NT2/D1 (cell line): Measurements from ENCODE around the gene TEAD3.

Experiments
- YY1 ChIP-seq: IDR thresholded peaks from 2 replicates; pipeline ENCODE4 v1.6.1; 2011; ENCODE audit not compliant: insufficient read length, insufficient read depth
- ZNF274 ChIP-seq: IDR thresholded peaks from 2 replicates; pipeline ENCODE4 v1.6.1; 2011; ENCODE audit warnings: mild to moderate bottlenecking, low read depth, low read length

DNA sequence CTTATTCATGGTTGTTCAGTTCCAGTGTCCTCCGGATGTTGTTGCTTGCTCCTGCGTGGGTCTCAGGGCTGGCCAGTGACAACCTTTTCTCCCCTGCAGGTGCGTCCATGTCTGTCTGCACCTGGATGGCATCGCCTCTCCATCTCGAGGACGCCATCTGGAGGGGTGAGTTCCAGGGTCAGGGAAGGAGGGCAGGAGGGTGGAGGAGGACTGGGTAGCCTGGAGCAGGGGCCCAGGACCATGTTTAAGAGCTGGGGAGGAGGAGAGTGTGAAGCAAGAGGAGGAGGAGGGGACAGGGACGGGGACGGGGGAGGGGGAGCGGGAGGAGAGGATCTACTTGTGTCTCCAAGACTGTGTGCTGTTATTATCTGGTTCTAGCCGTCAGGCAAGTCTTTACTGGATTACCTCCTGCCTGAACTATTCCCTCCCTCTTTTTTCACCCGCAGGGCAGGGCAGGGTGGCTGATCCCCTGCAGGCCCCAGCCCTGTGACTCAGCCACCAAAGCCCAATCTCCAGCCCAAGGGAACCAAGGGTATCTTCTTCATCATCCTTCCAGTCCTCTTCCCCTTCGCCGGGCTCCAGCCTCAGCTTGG lies 48.0 kb upstream of the TEAD3 start:
- TF ChIP-seq ZNF274 (no peak), YY1 (no peak)
